T-cell (primary cell): ENCODE data around the gene S100Z. TPM values are rescaled to one million over a fixed set of nuclear protein-coding genes. Genes with fewer than 3 reads are reported as not detected.

Experiments
- ATAC-seq, 4 experiments: fragments of 200-7000 bp in 3 of 4; fragments of 150-1000 bp in 1 of 4; cut with Tn5 transposase; replicated peaks in 1 of 4; 1 replicate in 3 of 4; 2 replicates in 1 of 4; pipeline ENCODE4 v1.10.0; 2021; ENCODE audit warnings: moderate library complexity in 3 of 4, mild to moderate bottlenecking in 2 of 4, moderate number of reproducible peaks in 1 of 4
- CTCF ChIA-PET, 2 donors: fragments of 300-600 bp; sonication (Branson Sonifier 250); formaldehyde crosslinking; loops; one replicate each; lab custom pipeline; 2022; ENCODE audit warnings: antibody characterized with exemption in 2 of 2; lab: Charles Lee
- POLR2A ChIA-PET, 2 donors: fragments of 300-600 bp; sonication (Branson Sonifier 250); formaldehyde crosslinking; loops; one replicate each; lab custom pipeline; 2022; ENCODE audit warnings: antibody characterized with exemption in 2 of 2; lab: Charles Lee
- DNase-seq, 35 experiments: peaks; one replicate each; pipeline versions ENCODE4 v3.0.0 to v3.0.0-alpha.2; 2013 to 2023
- H3K27ac ChIP-seq: one replicate; pipeline ENCODE4 v1.5.1; 2013; ENCODE audit warnings: low read length
- H3K27me3 ChIP-seq, 2 experiments: replicated peaks in 1 of 2; 1 replicate in 1 of 2; 2 replicates in 1 of 2; pipeline versions ENCODE4 v1.6.1 to v1.7.0; 2013; ENCODE audit warnings: low read length in 1 of 2, mixed read lengths in 1 of 2; ENCODE audit not compliant: control insufficient read depth in 2 of 2, insufficient read depth in 2 of 2; ENCODE audit errors: extremely low read depth in 1 of 2
- H3K36me3 ChIP-seq, 2 donors: 1 replicate in 1 of 2; 2 replicates in 1 of 2; pipeline versions ENCODE4 v1.6.1 to v1.7.0; 2013; ENCODE audit warnings: low read length in 1 of 2; ENCODE audit not compliant: control insufficient read depth in 2 of 2, insufficient read depth in 1 of 2; ENCODE audit errors: extremely low read depth in 1 of 2
- H3K4me1 ChIP-seq, 2 experiments: 1 replicate in 1 of 2; 2 replicates in 1 of 2; pipeline versions ENCODE4 v1.6.1 to v1.7.0; 2013; ENCODE audit warnings: low read length in 2 of 2, mixed read lengths in 1 of 2; ENCODE audit not compliant: insufficient read depth in 2 of 2, control insufficient read depth in 1 of 2; ENCODE audit errors: extremely low read depth in 1 of 2
- H3K4me3 ChIP-seq, 2 donors: 1 replicate in 1 of 2; 2 replicates in 1 of 2; pipeline versions ENCODE4 v1.5.1 to v1.7.0; 2013; ENCODE audit warnings: mild to moderate bottlenecking in 2 of 2, low read length in 1 of 2, moderate library complexity in 1 of 2; ENCODE audit not compliant: control insufficient read depth in 1 of 2; ENCODE audit errors: extremely low read depth in 1 of 2
- H3K9me3 ChIP-seq: 2 replicates; pipeline ENCODE4 v1.7.0; 2013
- H3K27ac Mint-ChIP-seq, 2 donors: one replicate each; pipeline ENCODE4 v1.8.0; 2020 to 2021; ENCODE audit warnings: mild to moderate bottlenecking in 2 of 2, mixed read lengths in 2 of 2
- H3K27me3 Mint-ChIP-seq, 2 donors: one replicate each; pipeline ENCODE4 v1.8.0; 2021 to 2022; ENCODE audit warnings: mixed read lengths in 2 of 2
- H3K36me3 Mint-ChIP-seq: one replicate; pipeline ENCODE4 v1.8.0; 2021; ENCODE audit warnings: mixed read lengths
- H3K4me1 Mint-ChIP-seq, 3 donors: one replicate each; pipeline ENCODE4 v1.8.0; 2020 to 2022; ENCODE audit warnings: mixed read lengths in 3 of 3, mild to moderate bottlenecking in 1 of 3
- H3K4me3 Mint-ChIP-seq, 3 donors: one replicate each; pipeline ENCODE4 v1.8.0; 2020 to 2022; ENCODE audit warnings: mild to moderate bottlenecking in 3 of 3, mixed read lengths in 3 of 3, moderate library complexity in 3 of 3
- H3K9me3 Mint-ChIP-seq, 3 donors: one replicate each; pipeline ENCODE4 v1.8.0; 2020 to 2022; ENCODE audit warnings: mixed read lengths in 3 of 3
- WGBS: methylation state at CpG from one replicate; pipeline ENCODE4 v1.1.5; 2013; ENCODE audit warnings: missing lambda C conversion rate; ENCODE audit not compliant: insufficient coverage; 5-methylcytosine and 5-hydroxymethylcytosine counted together
- total RNA-seq, 35 experiments: library from RNA in 6 of 35; stranded (reverse) in 6 of 35; fragments of 120-200 nt in 1 of 35; gene quantifications; one replicate each; pipeline versions ENCODE4 v1.2.1 to v1.2.4 and lab custom pipeline; 2013 to 2026

The S100Z gene
- total RNA-seq, 5 donors from 2014 or later (not counting 1 experiment from before 2014, with no cell fraction given): 0.32 to 1.1 (median 0.42) TPM; not detected in 1

DNA sequence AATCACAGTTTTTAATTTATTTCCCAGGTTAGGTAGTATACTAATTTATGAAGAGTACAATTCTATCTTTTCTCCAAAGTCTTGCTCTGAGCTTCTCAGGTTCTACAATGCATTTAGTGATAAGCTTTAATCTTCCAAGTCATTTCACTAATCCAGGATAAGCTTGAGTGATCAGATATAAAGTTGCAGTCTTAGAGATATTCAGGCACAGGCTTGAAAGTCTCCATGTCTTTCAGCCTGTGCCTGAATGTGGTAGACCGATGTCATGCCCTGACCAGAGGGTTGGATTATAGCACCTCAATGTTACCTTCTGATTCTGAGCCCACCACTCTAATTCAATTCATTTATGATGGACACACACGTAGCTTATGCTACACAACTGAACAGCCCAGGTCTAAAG, 106.2 kb downstream of the S100Z start:
- Histone ChIP-seq H3K36me3 (no peaks in the 10 kb centered on the region), H3K9me3 (no peaks in the 10 kb centered on the region), H3K27me3 (peaks cover 0 to 24% of the 10 kb centered on the region in 2 experiments), H3K4me1 (peaks cover 0 to 8% of the 10 kb centered on the region in 2 experiments), H3K4me3 (no peak overlapping the region), H3K27ac (no peak overlapping the region)
- H3K9me3 Mint-ChIP-seq: no peaks in the 10 kb centered on the region
- DNase-seq: no peak
- peaks cover 23 to 40% of the 10 kb centered on the region in 2 donors for H3K27me3 Mint-ChIP-seq
- ATAC-seq: no peak
- ChIA-PET POLR2A (no interaction called here), CTCF (no interaction called here)
- H3K4me3 Mint-ChIP-seq: no peak overlapping the region
- 79% methylated on average over 2 of the region's 2 CpGs for WGBS
- peaks cover 9 to 25% (median 21%) of the 10 kb centered on the region in 3 donors for H3K4me1 Mint-ChIP-seq
- H3K36me3 Mint-ChIP-seq: no peaks in the 10 kb centered on the region
- H3K27ac Mint-ChIP-seq: no peak overlapping the region

DNA sequence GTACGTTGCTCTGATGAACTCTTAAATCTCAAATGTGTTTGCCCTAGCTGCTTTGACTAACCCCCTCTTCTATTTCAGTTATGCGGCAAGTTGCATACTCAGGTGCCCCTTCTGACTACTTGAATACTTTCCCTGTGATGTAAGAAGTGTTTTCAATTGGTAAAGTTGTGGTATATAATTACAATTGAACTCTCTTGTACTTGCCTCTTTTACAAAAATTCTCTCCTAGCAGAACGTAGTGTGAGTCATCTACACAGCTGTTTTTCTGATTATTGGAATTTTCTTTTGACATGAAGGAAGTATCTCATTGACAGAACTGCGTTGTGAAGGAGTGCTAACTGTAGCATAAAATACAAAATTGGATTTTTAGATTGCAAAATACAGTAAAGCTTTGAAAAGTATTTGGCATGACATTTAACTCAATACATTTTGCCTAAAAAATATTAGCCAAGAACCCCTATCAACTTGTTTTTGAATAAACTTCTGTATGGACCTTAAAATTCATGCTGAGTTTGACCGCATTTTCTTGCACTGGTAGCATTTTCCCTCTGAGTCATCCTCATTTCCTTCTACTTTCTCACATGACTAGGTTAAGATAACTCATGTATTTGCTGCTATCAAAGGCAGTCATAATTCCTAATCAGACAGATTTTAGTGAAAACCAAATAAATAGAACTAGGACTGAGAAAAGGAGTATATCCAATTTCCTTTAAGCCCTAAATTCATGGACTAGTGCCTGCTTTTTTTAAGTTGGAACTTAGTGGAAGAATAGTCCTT, 109.4 kb downstream of the S100Z start:
- no peaks in the 10 kb centered on the region for H3K36me3 Mint-ChIP-seq
- no peak overlapping the region for H3K27ac Mint-ChIP-seq
- POLR2A ChIA-PET: no interaction called here
- ATAC-seq (no peak), DNase-seq (no peak)
- Histone ChIP-seq H3K4me3 (no peak overlapping the region), H3K9me3 (no peaks in the 10 kb centered on the region), H3K27me3 (peaks cover 0 to 5% of the 10 kb centered on the region in 2 experiments), H3K36me3 (no peaks in the 10 kb centered on the region), H3K27ac (no peak overlapping the region), H3K4me1 (peaks cover 0 to 3% of the 10 kb centered on the region in 2 experiments)
- H3K27me3 Mint-ChIP-seq: peaks cover 13 to 24% of the 10 kb centered on the region in 2 donors
- CTCF ChIA-PET: no interaction called here
- H3K4me3 Mint-ChIP-seq: no peak overlapping the region
- H3K9me3 Mint-ChIP-seq: no peaks in the 10 kb centered on the region
- WGBS: 70% methylated on average over 2 of the region's 5 CpGs
- H3K4me1 Mint-ChIP-seq: peaks cover 9 to 17% (median 15%) of the 10 kb centered on the region in 3 donors

DNA sequence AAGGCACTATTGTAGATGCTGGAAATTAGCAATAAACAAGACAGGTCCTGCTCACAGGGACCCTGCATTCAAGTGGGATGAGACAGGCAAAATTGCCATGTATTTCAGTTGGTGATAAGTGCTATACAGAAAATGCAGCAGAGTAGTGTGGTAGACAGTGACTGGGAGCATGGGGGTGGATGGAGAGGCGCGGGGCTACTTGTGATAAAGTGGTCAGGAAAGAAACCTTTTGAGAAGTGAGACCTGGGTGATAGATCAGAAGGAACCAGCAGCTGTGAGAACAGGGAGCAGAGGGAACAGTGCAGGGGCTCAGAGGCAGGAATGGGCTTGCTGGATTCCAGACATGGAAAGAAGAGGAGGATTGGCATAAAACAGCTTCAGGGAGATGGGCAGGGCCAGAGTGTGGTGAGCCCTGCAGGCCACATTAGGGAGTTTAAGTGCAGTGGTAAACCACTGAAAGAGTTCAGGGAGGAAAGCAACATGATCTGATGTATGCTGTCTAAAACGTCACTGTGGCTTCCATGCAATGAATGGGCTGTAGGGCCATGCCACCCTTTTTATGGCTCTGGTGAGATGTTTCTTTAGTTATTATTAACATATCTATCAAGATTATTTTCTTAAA, 110.3 kb downstream of the S100Z start:
- H3K27ac ChIP-seq: no peak overlapping the region
- H3K27ac Mint-ChIP-seq: no peak overlapping the region
- ATAC-seq: no peak

DNA sequence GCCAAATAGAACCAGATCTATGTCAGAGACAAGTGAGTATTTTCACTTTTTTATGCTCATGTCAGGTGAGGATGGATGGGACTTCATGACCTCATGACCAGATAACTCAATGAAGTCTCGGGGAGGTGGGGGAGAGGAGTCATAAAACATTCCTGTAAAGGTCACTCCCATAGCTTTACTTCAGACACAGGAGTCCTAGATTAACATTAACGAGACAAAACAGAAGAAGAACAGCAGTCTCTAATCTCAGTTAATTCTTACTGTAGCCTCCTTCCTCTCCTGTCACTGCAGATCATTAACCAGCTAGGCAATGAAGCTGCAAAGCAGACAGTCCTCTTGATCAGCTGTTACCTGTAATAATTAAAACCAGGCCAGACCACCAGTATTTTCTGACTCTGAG, 114.2 kb downstream of the S100Z start:
- Histone ChIP-seq H3K27me3 (peaks cover 0 to 4% of the 10 kb centered on the region in 2 experiments), H3K27ac (no peak overlapping the region), H3K9me3 (no peaks in the 10 kb centered on the region), H3K4me3 (no peak overlapping the region), H3K4me1 (no peaks in the 10 kb centered on the region), H3K36me3 (no peaks in the 10 kb centered on the region)
- DNase-seq: no peak
- Mint-ChIP-seq H3K9me3 (no peaks in the 10 kb centered on the region), H3K36me3 (no peaks in the 10 kb centered on the region), H3K4me1 (peaks cover 7 to 10% (median 9%) of the 10 kb centered on the region in 3 donors), H3K4me3 (no peak overlapping the region), H3K27ac (no peak overlapping the region), H3K27me3 (peaks cover 0 to 4% of the 10 kb centered on the region in 2 donors)
- ChIA-PET POLR2A (interaction anchor here in 1 of 2 donors (0.7 kb wide), 1 partner anchor 13 kb away, joined by 4 read pairs; no protein-coding TSS in a partner anchor), CTCF (no interaction called here)
- ATAC-seq: no peak
- WGBS: 100% methylated on average over 1 of the region's 2 CpGs

More for the DNA sequence above, 110.3 kb downstream of the S100Z start:
- 65% methylated on average over 2 of the region's 3 CpGs for WGBS
- ChIA-PET CTCF (no interaction called here), POLR2A (no interaction called here)
- Mint-ChIP-seq H3K27me3 (peaks cover 5 to 15% of the 10 kb centered on the region in 2 donors), H3K9me3 (no peaks in the 10 kb centered on the region), H3K4me1 (peaks cover 7 to 12% (median 9%) of the 10 kb centered on the region in 3 donors), H3K4me3 (no peak overlapping the region), H3K36me3 (no peaks in the 10 kb centered on the region)
- H3K27me3 ChIP-seq: peaks cover 0 to 2% of the 10 kb centered on the region in 2 experiments
- no peaks in the 10 kb centered on the region for H3K4me1 ChIP-seq
- no peak for DNase-seq
- no peak overlapping the region for H3K4me3 ChIP-seq
- H3K9me3 ChIP-seq: no peaks in the 10 kb centered on the region
- H3K36me3 ChIP-seq: no peaks in the 10 kb centered on the region

Other genes starting within 250 kb of the S100Z start
- gene F2RL2, start 226.6 kb upstream of the S100Z start, total RNA-seq: under 1 TPM in 1 of 5 donors, not detected in 4; 0.09 TPM
- gene F2R, start 133.9 kb upstream of the S100Z start, total RNA-seq: 10 to 100 TPM in 2 of 5 donors, 1 to 10 TPM in 3; 4.3 to 16.3 (median 9.6) TPM
- gene F2RL1, start 31.0 kb upstream of the S100Z start, total RNA-seq: 1 to 10 TPM; 1.4 to 7.6 (median 5.5) TPM
- gene CRHBP, start 103.0 kb downstream of the S100Z start, total RNA-seq: 1 to 10 TPM in 2 of 5 donors, under 1 TPM in 3; 0.51 to 1.2 (median 0.93) TPM
- gene AGGF1, start 180.4 kb downstream of the S100Z start, total RNA-seq: 10 to 100 TPM; 16.7 to 32.7 (median 27.5) TPM
- 1 to 10 TPM; 2.9 to 5.1 (median 4.3) TPM for gene ZBED3, start 237.3 kb downstream of the S100Z start, total RNA-seq